ENCODE results near the gene ASS1. TPM values are rescaled to one million over a fixed set of nuclear protein-coding genes. Genes with fewer than 3 reads are reported as not detected.

The ASS1 gene
- polyA plus RNA-seq, 1 experiment = 99.5 TPM

- Histone ChIP-seq H3K4me3 (ENCODE audit: low read depth, low read length) (no peak overlapping the region), H3K27me3 (ENCODE audit: control insufficient read depth, insufficient read depth, low read length) (peaks cover 46% of the 10 kb centered on the region), H3K9me3 (ENCODE audit: control insufficient read depth, insufficient read depth, low read length) (no peaks in the 10 kb centered on the region; the same call in 1 of the 2 replicates), H3K27ac (ENCODE audit: low read depth, low read length) (no peak overlapping the region)
- ChIA-PET CTCF (no interaction called here), POLR2A (no interaction called here)
- DNase-seq (ENCODE audit: low read depth, low spot score) = no peak
- no peak for TF ChIP-seq CTCF (IDR thresholded peaks at IDR 0.05; ENCODE audit: low read depth, low read length)
Observed at GRCh38 chr9:130526854-130527650, 82.3 kb downstream of the ASS1 start.

GRCh38 chr9:130527651-130528310, 83.0 kb downstream of the ASS1 start:
- CTCF ChIA-PET = no interaction called here
- POLR2A ChIA-PET = no interaction called here
- no peak for TF ChIP-seq CTCF (IDR thresholded peaks at IDR 0.05; ENCODE audit: low read depth, low read length)
- Histone ChIP-seq H3K9me3 (ENCODE audit: control insufficient read depth, insufficient read depth, low read length) (no peaks in the 10 kb centered on the region; the same call in 1 of the 2 replicates), H3K27me3 (ENCODE audit: control insufficient read depth, insufficient read depth, low read length) (peaks cover 53% of the 10 kb centered on the region), H3K4me3 (ENCODE audit: low read depth, low read length) (no peak overlapping the region), H3K27ac (ENCODE audit: low read depth, low read length) (no peak overlapping the region)
- no peak for DNase-seq (ENCODE audit: low read depth, low spot score)

GRCh38 chr9:130528674-130529073, 83.9 kb downstream of the ASS1 start:
- H3K27me3 ChIP-seq (ENCODE audit: control insufficient read depth, insufficient read depth, low read length) = peaks cover 56% of the 10 kb centered on the region
- TF ChIP-seq CTCF (IDR thresholded peaks at IDR 0.05; ENCODE audit: low read depth, low read length) = no peak

GRCh38 chr9:130530938-130531337, 86.2 kb downstream of the ASS1 start:
- CTCF ChIA-PET = no interaction called here

More at GRCh38 chr9:130528674-130529073, 83.9 kb downstream of the ASS1 start:
- Histone ChIP-seq H3K27ac (ENCODE audit: low read depth, low read length) (no peak overlapping the region), H3K4me3 (ENCODE audit: low read depth, low read length) (no peak overlapping the region), H3K9me3 (ENCODE audit: control insufficient read depth, insufficient read depth, low read length) (no peaks in the 10 kb centered on the region; the same call in 1 of the 2 replicates)
- POLR2A ChIA-PET = no interaction called here
- DNase-seq (ENCODE audit: low read depth, low spot score) = no peak
- CTCF ChIA-PET = no interaction called here

More at GRCh38 chr9:130530938-130531337, 86.2 kb downstream of the ASS1 start:
- Histone ChIP-seq H3K27ac (ENCODE audit: low read depth, low read length) (no peak overlapping the region), H3K9me3 (ENCODE audit: control insufficient read depth, insufficient read depth, low read length) (no peaks in the 10 kb centered on the region; the same call in 1 of the 2 replicates), H3K27me3 (ENCODE audit: control insufficient read depth, insufficient read depth, low read length) (peaks cover 67% of the 10 kb centered on the region), H3K4me3 (ENCODE audit: low read depth, low read length) (no peak overlapping the region)
- POLR2A ChIA-PET = no interaction called here
- no peak for TF ChIP-seq CTCF (IDR thresholded peaks at IDR 0.05; ENCODE audit: low read depth, low read length)
- no peak for DNase-seq (ENCODE audit: low read depth, low spot score)
